ENCODE results near the gene EPC1. TPM values are rescaled to one million over a fixed set of nuclear protein-coding genes. Genes with fewer than 3 reads are reported as not detected.

EPC1 gene
- total RNA-seq, 2 donors from 2014 or later = 31.9 to 39.2 TPM

DNA sequence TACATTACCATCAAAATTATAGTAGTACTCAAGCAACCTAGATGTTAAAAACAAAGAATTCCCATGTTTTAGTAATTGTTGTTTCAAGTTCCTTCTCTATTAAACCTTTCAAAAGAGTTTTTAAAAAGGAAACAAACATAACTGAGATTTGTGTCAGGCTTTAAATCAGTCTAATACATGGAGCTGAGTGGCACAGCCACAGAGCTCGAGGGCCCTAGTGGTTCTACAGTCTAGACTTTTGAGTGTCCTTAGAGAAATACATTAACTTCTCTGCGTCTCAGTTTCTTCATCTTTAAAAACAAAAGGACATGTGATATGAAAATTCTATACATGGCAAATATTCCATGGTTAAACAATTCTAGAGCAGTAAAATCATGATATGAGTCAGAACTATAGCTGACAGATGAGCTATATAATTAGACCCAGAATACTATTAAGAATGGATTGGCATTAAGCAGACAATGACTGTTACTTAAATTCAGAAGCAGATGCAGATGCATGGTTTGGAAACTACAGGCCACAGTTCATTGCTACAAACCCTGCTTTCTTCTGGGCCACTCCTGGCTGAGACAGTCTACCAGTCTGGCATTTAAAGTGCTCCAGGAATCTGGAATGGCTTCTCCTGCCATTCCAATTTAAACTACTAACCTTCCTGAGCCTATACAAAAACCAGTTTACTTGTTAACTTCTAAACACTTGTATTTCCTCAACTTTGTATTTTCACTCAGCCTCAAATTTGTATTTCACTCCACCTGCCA lies 77.4 kb downstream of the EPC1 start:
- 95 to 96% methylated on average over 2 of the region's 2 CpGs for WGBS, 2 donors
- ATAC-seq (no peak), DNase-seq (no peak)
- Histone ChIP-seq H3K9me3 (no peaks in the 10 kb centered on the region), H3K27ac (no peak overlapping the region), H3K4me1 (peaks cover 12% of the 10 kb centered on the region), H3K27me3 (no peaks in the 10 kb centered on the region), H3K4me3 (no peak overlapping the region), H3K36me3 (replicated peaks in 1 of 2; ENCODE audit: insufficient read depth in 1 of 2, low read depth in 2 of 2) (peaks cover 6 to 19% of the 10 kb centered on the region in 2 donors)
- TF ChIP-seq CTCF (IDR thresholded peaks at IDR 0.05) (no peak), POLR2A (IDR thresholded peaks at IDR 0.05) (no peak)
- intact Hi-C loops (cut with DNase I) = loop anchor here (10.0 kb wide), 1 partner anchor 55 kb away; no protein-coding TSS in a partner anchor

DNA sequence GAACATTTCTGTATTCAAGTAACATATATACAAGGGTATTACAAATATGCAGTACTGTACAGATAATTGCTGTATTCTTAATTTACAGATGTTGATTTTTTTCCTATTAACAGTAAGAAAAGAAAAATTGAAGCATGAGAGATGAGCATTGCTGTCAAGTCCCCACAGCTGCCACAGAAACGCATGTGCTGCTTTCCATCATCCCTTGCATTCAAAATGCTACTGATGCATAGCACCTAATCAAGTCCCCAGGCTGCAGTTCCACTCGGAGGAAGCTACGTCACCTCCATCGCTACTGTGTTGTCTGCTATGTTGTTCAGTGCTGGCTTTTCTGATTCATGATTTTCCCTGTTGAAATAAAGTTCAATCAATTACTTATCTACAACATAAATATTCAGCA lies 78.2 kb downstream of the EPC1 start:
- Histone ChIP-seq H3K9me3 (no peaks in the 10 kb centered on the region), H3K36me3 (replicated peaks in 1 of 2; ENCODE audit: insufficient read depth in 1 of 2, low read depth in 2 of 2) (peaks cover 6 to 19% of the 10 kb centered on the region in 2 donors), H3K4me3 (no peak overlapping the region), H3K27me3 (no peaks in the 10 kb centered on the region), H3K4me1 (peaks cover 12% of the 10 kb centered on the region), H3K27ac (no peak overlapping the region)
- DNase-seq (no peak), ATAC-seq (no peak)
- intact Hi-C loops (cut with DNase I) = loop anchor here (10.0 kb wide), 1 partner anchor 56 kb away; no protein-coding TSS in a partner anchor
- TF ChIP-seq CTCF (IDR thresholded peaks at IDR 0.05) = no peak
- no peak for TF ChIP-seq POLR2A (IDR thresholded peaks at IDR 0.05)
- WGBS, 2 donors = 94 to 97% methylated on average over 4 of the region's 4 CpGs

- intact Hi-C loops (cut with DNase I) = loop anchor here (10.0 kb wide), 1 partner anchor 58 kb away; no protein-coding TSS in a partner anchor
- H3K4me1 ChIP-seq = peaks cover 7% of the 10 kb centered on the region
- H3K36me3 ChIP-seq (replicated peaks in 1 of 2; ENCODE audit: insufficient read depth in 1 of 2, low read depth in 2 of 2) = peaks cover 6 to 17% of the 10 kb centered on the region in 2 donors
- no peak for ATAC-seq
- WGBS, 2 donors = 89 to 93% methylated on average over 5 of the region's 5 CpGs
- no peaks in the 10 kb centered on the region for H3K27me3 ChIP-seq
- H3K27ac ChIP-seq = no peak overlapping the region
- no peak for DNase-seq
- TF ChIP-seq CTCF (IDR thresholded peaks at IDR 0.05) (no peak), POLR2A (IDR thresholded peaks at IDR 0.05) (no peak)
- no peak overlapping the region for H3K4me3 ChIP-seq
- H3K9me3 ChIP-seq = no peaks in the 10 kb centered on the region
Measured at GRCh38 chr10:32266979-32267378, 80.0 kb downstream of the EPC1 start.

DNA sequence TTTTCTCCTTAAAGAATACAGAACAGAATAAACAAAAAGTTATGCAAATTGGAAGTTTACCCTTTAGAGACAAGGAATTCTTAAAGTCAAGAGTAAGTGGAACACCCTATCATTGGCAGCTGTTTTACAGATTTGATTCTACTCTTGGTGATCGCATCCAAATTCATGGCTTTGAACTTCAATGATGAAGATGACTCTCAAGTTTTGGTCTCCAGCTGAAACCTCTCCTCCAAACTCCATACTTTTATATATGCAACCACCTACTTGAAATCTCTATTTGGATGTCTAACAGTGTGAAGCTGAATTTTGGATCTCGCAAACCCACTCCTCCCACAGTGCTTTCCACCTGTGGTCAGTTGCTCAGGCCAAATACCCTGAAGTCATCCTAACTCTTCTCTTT lies 80.4 kb downstream of the EPC1 start:
- H3K36me3 ChIP-seq (replicated peaks in 1 of 2; ENCODE audit: insufficient read depth in 1 of 2, low read depth in 2 of 2) = peaks cover 6 to 13% of the 10 kb centered on the region in 2 donors
- no peak for ATAC-seq
- 100% methylated on average over 2 of the region's 2 CpGs for WGBS, 2 donors
- no peak overlapping the region for H3K27ac ChIP-seq
- H3K27me3 ChIP-seq = no peaks in the 10 kb centered on the region
- DNase-seq = no peak
- H3K9me3 ChIP-seq = no peaks in the 10 kb centered on the region
- no peak overlapping the region for H3K4me3 ChIP-seq
- TF ChIP-seq POLR2A (IDR thresholded peaks at IDR 0.05) (no peak), CTCF (IDR thresholded peaks at IDR 0.05) (no peak)
- peaks cover 3% of the 10 kb centered on the region for H3K4me1 ChIP-seq
- intact Hi-C loops (cut with DNase I) = loop anchor here (10.0 kb wide), 1 partner anchor 58 kb away; no protein-coding TSS in a partner anchor

Data from body of pancreas (tissue), 4 donors.